NB4 (cell line): ENCODE results near the gene TNS1.

Experiments
- MYC ChIP-seq: IDR thresholded peaks from 2 replicates; pipeline ENCODE4 v1.6.1; 2011; ENCODE audit warnings: low read depth, low read length
- TF ChIP-seq, protein P1 (sequence below): IDR thresholded peaks from one replicate; pipeline ENCODE4 v1.5.1; 2012; ENCODE audit warnings: low read depth, low read length

DNA sequence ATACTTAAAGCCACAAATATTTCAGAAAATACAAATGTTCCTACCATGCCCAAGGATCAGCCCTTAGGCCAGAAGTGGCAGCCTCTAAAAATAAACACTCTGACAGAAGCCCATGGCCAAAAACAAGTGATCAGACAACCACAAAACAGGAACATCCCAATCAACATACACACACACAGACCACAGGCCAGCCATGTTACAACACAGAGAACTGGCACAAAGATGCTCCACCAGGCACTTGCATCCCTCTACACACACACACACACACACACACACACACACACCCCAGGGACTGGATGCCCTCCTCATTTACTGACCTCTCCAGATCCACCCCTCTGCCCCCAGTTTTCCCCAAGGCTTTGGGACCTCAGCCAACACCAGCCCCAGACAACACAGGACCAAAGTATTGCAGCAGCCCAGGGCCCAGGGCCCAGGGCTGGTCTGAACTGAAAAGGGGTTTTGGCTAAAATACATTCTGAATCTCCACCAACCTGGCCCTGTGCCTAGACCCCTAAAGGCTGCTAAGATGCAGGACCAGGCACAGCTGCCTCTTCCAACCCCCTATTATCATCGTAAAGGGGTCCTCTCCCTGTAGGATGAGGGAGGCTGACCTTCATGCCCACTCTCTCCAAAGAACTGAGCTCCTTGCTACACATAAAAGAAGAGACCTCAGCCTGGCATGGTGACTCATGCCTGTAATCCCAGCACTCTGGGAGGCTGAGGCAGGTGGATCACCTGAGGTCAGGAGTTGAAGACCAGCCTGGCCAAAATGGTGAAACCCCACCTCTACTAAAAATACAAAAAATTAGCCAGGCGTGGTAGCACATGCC lies 151.4 kb downstream of the TNS1 start:
- TF ChIP-seq, protein P1, sequence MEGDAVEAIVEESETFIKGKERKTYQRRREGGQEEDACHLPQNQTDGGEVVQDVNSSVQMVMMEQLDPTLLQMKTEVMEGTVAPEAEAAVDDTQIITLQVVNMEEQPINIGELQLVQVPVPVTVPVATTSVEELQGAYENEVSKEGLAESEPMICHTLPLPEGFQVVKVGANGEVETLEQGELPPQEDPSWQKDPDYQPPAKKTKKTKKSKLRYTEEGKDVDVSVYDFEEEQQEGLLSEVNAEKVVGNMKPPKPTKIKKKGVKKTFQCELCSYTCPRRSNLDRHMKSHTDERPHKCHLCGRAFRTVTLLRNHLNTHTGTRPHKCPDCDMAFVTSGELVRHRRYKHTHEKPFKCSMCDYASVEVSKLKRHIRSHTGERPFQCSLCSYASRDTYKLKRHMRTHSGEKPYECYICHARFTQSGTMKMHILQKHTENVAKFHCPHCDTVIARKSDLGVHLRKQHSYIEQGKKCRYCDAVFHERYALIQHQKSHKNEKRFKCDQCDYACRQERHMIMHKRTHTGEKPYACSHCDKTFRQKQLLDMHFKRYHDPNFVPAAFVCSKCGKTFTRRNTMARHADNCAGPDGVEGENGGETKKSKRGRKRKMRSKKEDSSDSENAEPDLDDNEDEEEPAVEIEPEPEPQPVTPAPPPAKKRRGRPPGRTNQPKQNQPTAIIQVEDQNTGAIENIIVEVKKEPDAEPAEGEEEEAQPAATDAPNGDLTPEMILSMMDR, result no peak
- no peak for TF ChIP-seq MYC
